KMS-11 (cell line): ENCODE results near the gene PSMF1.

Source experiments
- H2AFZ ChIP-seq: fragments of 200-600 bp; sonication (generic); 2 replicates; pipeline ENCODE4 v1.6.1; 2016; ENCODE audit warnings: antibody characterized with exemption, mixed run types, low read depth
- H3K27ac ChIP-seq: fragments of 200-600 bp; sonication (generic); 2 replicates; pipeline ENCODE4 v1.6.1; 2016; ENCODE audit warnings: mild to moderate bottlenecking, mixed run types
- H3K27me3 ChIP-seq: fragments of 200-600 bp; sonication (generic); 2 replicates; pipeline ENCODE4 v1.6.1; 2017; ENCODE audit warnings: mild to moderate bottlenecking, low read depth, mixed run types, moderate library complexity; ENCODE audit not compliant: insufficient read depth
- H3K36me3 ChIP-seq: fragments of 200-600 bp; sonication (generic); 2 replicates; pipeline ENCODE4 v1.6.1; 2017; ENCODE audit warnings: mild to moderate bottlenecking, mixed run types; ENCODE audit not compliant: insufficient read depth
- H3K4me1 ChIP-seq: fragments of 200-600 bp; sonication (generic); 2 replicates; pipeline ENCODE4 v1.6.1; 2016; ENCODE audit warnings: mild to moderate bottlenecking, low read depth, mixed run types; ENCODE audit not compliant: poor library complexity, severe bottlenecking
- H3K4me2 ChIP-seq: fragments of 200-600 bp; sonication (generic); 2 replicates; pipeline ENCODE4 v1.7.0; 2016; ENCODE audit warnings: mild to moderate bottlenecking, mixed run types
- H3K4me3 ChIP-seq: fragments of 200-600 bp; sonication (generic); IDR thresholded peaks from 2 replicates; pipeline ENCODE4 v1.6.1; 2017; ENCODE audit warnings: low read depth, low read length, mixed read lengths; ENCODE audit not compliant: insufficient read depth
- H3K79me2 ChIP-seq: fragments of 200-600 bp; sonication (generic); 2 replicates; pipeline ENCODE4 v1.6.1; 2016; ENCODE audit warnings: low read depth, mixed run types; ENCODE audit not compliant: insufficient read depth
- H3K9ac ChIP-seq: fragments of 200-600 bp; sonication (generic); 2 replicates; pipeline ENCODE4 v1.6.1; 2016; ENCODE audit warnings: mild to moderate bottlenecking, mixed run types
- H4K20me1 ChIP-seq: fragments of 200-600 bp; sonication (generic); 2 replicates; pipeline ENCODE4 v1.6.1; 2016; ENCODE audit warnings: mild to moderate bottlenecking, mixed run types; ENCODE audit not compliant: insufficient read depth
- TF ChIP-seq, protein P1 (sequence below): fragments of 200-600 bp; sonication (generic); conservative IDR thresholded peaks from 2 replicates; pipeline ENCODE4 v1.6.1; 2017; ENCODE audit warnings: low read depth, mild to moderate bottlenecking, antibody characterized with exemption, low read length, moderate library complexity, mixed read lengths

Gene PSMF1

DNA sequence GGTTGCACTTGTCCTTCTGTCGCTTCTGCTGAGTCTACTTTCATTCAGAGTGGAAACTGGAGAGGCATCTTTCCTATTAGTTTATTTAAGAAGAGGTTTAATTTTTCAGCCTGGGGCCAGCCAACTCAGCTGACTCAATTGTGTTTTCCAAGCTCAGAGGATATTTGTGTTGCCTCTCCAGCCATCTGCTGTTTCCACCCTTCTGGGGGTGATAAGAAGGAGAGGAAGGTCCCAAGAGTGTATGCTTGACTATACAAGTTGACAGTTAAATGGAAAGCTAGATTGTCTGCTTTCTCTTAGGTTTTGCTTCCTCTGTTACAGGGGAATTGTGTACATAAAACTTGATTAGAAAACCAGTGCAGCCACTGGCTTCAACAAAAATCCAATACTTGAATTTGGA, 3.0 kb downstream of the PSMF1 start:
- H3K27me3 ChIP-seq, result no peaks in the 10 kb centered on the region
- no peak overlapping the region for H2AFZ ChIP-seq
- H3K27ac ChIP-seq, result no peak overlapping the region
- 0 out of 2 replicates have a peak, but pooled peaks cover 7% of the 10 kb centered on the region for H4K20me1 ChIP-seq
- peaks cover 63% of the 10 kb centered on the region for H3K79me2 ChIP-seq
- TF ChIP-seq, protein P1, sequence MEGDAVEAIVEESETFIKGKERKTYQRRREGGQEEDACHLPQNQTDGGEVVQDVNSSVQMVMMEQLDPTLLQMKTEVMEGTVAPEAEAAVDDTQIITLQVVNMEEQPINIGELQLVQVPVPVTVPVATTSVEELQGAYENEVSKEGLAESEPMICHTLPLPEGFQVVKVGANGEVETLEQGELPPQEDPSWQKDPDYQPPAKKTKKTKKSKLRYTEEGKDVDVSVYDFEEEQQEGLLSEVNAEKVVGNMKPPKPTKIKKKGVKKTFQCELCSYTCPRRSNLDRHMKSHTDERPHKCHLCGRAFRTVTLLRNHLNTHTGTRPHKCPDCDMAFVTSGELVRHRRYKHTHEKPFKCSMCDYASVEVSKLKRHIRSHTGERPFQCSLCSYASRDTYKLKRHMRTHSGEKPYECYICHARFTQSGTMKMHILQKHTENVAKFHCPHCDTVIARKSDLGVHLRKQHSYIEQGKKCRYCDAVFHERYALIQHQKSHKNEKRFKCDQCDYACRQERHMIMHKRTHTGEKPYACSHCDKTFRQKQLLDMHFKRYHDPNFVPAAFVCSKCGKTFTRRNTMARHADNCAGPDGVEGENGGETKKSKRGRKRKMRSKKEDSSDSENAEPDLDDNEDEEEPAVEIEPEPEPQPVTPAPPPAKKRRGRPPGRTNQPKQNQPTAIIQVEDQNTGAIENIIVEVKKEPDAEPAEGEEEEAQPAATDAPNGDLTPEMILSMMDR, result no peak
- peaks cover 40% of the 10 kb centered on the region for H3K4me1 ChIP-seq
- H3K4me3 ChIP-seq, result no peak overlapping the region
- H3K9ac ChIP-seq, result no peak overlapping the region
- H3K4me2 ChIP-seq, result peak overlapping the region; percentile 55
- no peaks in the 10 kb centered on the region; the same call in 1 of the 2 replicates for H3K36me3 ChIP-seq

DNA sequence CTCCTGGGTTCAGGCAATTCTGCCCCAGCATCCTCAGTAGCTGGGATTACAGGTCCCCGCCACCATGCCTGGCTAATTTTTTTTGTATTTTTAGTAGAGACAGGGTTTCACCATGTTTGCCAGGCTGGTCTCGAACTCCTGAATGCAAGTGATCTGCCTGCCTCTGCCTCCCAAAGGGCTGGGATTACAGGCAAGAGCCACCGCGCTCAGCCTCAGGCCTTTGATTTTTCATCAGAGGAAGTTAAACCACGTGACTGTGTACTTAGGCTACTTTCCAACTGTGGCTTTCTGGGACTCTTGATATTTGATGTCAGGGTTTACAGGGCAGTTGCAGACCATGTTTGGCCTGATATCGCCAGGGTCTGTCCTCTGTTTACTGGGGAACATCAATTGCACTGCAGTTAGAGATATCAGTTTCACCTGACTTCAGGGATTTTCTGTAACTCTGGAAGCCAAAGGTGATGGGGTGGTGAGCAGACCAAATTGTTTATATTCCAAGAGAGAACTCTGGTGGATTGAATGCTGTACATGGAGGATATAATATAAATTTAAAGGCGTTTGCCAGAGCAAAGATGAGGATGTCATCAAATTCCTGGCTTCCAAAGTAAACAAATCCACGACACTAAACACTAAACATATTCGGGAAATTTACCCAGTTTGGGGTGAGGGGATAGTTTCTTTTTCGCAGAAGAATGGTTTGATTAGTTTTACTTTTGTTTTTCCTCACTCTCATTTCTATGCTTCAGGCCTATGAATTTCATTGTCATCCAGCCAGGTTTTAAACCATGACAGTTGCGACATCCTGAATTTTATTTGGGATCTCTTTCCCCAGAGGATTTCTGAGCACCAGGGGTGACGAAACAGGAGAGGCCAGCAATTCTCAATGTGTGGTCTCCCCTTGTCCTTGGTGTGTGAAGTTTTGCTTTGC, 4.2 kb downstream of the PSMF1 start:
- TF ChIP-seq, protein P1, result no peak
- Histone ChIP-seq H3K4me1 (peaks cover 39% of the 10 kb centered on the region), H3K9ac (no peak overlapping the region), H3K27ac (no peak overlapping the region), H3K79me2 (peaks cover 64% of the 10 kb centered on the region), H4K20me1 (0 out of 2 replicates have a peak, but pooled peaks cover 7% of the 10 kb centered on the region), H3K36me3 (no peaks in the 10 kb centered on the region; the same call in 1 of the 2 replicates), H3K27me3 (no peaks in the 10 kb centered on the region), H3K4me3 (no peak overlapping the region), H3K4me2 (no peak overlapping the region), H2AFZ (no peak overlapping the region)

DNA sequence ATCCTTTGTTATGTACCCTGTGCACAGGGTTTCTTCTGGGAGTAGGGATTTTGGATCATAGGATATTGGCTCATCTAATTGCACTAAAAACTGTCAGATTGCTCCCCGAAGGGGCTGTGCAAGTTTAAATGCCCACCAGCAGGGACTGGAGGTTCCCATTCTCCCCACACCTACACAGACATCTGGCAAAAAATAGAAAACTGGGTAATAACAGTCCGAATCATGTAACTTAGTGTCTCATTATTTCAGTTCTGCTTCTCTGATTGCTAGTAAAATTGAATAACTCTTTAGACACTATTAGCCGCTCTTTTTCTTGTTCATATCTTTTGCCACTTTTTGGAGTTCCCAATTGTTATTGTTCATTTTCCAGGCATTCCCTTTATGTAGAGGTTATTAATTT, 5.3 kb downstream of the PSMF1 start:
- Histone ChIP-seq H3K4me2 (no peak overlapping the region), H3K27ac (no peak overlapping the region), H3K9ac (no peak overlapping the region), H3K4me3 (no peak overlapping the region), H3K36me3 (no peaks in the 10 kb centered on the region; the same call in 1 of the 2 replicates), H4K20me1 (0 out of 2 replicates have a peak, but pooled peaks cover 7% of the 10 kb centered on the region), H3K4me1 (peaks cover 35% of the 10 kb centered on the region), H3K79me2 (peaks cover 62% of the 10 kb centered on the region), H3K27me3 (no peaks in the 10 kb centered on the region), H2AFZ (no peak overlapping the region)
- TF ChIP-seq, protein P1, result no peak

DNA sequence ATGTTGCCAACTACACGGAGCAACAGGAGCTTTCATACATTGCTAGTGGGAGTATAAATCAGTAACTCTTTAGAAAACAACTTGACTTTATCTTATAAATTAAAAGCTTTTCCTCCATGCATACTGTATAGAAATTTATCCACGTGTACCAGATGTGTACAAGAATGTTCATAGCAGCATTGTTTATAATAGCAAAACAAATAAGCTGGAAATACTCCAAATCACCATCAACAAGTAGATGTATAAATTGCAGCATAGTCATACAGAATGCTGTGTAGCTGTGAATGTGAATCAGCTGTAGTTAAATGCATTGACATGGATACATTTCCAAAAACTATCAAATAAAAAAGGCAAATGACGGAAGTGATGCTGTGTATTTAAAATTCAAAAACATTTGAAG, 6.0 kb downstream of the PSMF1 start:
- Histone ChIP-seq H4K20me1 (0 out of 2 replicates have a peak, but pooled peaks cover 7% of the 10 kb centered on the region), H3K9ac (no peak overlapping the region), H3K27me3 (no peaks in the 10 kb centered on the region), H3K4me3 (no peak overlapping the region), H3K4me2 (no peak overlapping the region), H3K36me3 (peaks cover 2% of the 10 kb centered on the region; the same call in 1 of the 2 replicates), H2AFZ (no peak overlapping the region), H3K27ac (no peak overlapping the region), H3K4me1 (peaks cover 35% of the 10 kb centered on the region), H3K79me2 (peaks cover 55% of the 10 kb centered on the region; the same call in 1 of the 2 replicates)
- TF ChIP-seq, protein P1, result no peak
